Measurements from ENCODE around the gene TAF11.

The TAF11 gene

GRCh38 chr6:34836451-34836850, 51.4 kb downstream of the TAF11 start:
- H3K9ac ChIP-seq (ENCODE audit: low read depth, low read length, poor library complexity, severe bottlenecking) = no peak overlapping the region
- H3K4me2 ChIP-seq (ENCODE audit: low read depth, low read length, poor library complexity, severe bottlenecking) = no peak overlapping the region
- peaks cover 50% of the 10 kb centered on the region for H3K36me3 ChIP-seq (ENCODE audit: insufficient read depth, low read length)

GRCh38 chr6:34836008-34836407, 51.8 kb downstream of the TAF11 start:
- Histone ChIP-seq H3K4me1 (ENCODE audit: insufficient read depth, low read length, poor library complexity, severe bottlenecking) (no peaks in the 10 kb centered on the region), H3K9me2 (replicated peaks; ENCODE audit: low read depth, low read length) (no peaks in the 10 kb centered on the region), H2AFZ (ENCODE audit: low read length) (no peak overlapping the region), H3K79me2 (ENCODE audit: insufficient read depth, low read length) (no peaks in the 10 kb centered on the region), H3K27me3 (ENCODE audit: insufficient read depth, low read length, poor library complexity, severe bottlenecking) (no peaks in the 10 kb centered on the region), H3K9me3 (ENCODE audit: insufficient read depth, low read depth, low read length) (no peaks in the 10 kb centered on the region), H3K4me2 (ENCODE audit: low read depth, low read length, poor library complexity, severe bottlenecking) (no peak overlapping the region), H3K4me3 (ENCODE audit: low read length, poor library complexity, severe bottlenecking) (no peak overlapping the region), H3K9ac (ENCODE audit: low read depth, low read length, poor library complexity, severe bottlenecking) (no peak overlapping the region), H3F3A (ENCODE audit: low read depth) (no peaks in the 10 kb centered on the region), H3K36me3 (ENCODE audit: insufficient read depth, low read length) (peaks cover 50% of the 10 kb centered on the region), H4K20me1 (ENCODE audit: insufficient read depth, low read length, poor library complexity, severe bottlenecking) (no peaks in the 10 kb centered on the region)
- TF ChIP-seq, protein P1, sequence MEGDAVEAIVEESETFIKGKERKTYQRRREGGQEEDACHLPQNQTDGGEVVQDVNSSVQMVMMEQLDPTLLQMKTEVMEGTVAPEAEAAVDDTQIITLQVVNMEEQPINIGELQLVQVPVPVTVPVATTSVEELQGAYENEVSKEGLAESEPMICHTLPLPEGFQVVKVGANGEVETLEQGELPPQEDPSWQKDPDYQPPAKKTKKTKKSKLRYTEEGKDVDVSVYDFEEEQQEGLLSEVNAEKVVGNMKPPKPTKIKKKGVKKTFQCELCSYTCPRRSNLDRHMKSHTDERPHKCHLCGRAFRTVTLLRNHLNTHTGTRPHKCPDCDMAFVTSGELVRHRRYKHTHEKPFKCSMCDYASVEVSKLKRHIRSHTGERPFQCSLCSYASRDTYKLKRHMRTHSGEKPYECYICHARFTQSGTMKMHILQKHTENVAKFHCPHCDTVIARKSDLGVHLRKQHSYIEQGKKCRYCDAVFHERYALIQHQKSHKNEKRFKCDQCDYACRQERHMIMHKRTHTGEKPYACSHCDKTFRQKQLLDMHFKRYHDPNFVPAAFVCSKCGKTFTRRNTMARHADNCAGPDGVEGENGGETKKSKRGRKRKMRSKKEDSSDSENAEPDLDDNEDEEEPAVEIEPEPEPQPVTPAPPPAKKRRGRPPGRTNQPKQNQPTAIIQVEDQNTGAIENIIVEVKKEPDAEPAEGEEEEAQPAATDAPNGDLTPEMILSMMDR (conservative IDR thresholded peaks at IDR 0.05; ENCODE audit: low read length) = no peak
- no peak for TF ChIP-seq EZH2phosphoT487 (IDR thresholded peaks at IDR 0.05; ENCODE audit: borderline replicate concordance)

More at GRCh38 chr6:34836451-34836850, 51.4 kb downstream of the TAF11 start:
- H3K79me2 ChIP-seq (ENCODE audit: insufficient read depth, low read length) = no peaks in the 10 kb centered on the region
- no peaks in the 10 kb centered on the region for H3K27me3 ChIP-seq (ENCODE audit: insufficient read depth, low read length, poor library complexity, severe bottlenecking)
- no peaks in the 10 kb centered on the region for H3F3A ChIP-seq (ENCODE audit: low read depth)
- no peaks in the 10 kb centered on the region for H3K9me3 ChIP-seq (ENCODE audit: insufficient read depth, low read depth, low read length)
- H3K4me1 ChIP-seq (ENCODE audit: insufficient read depth, low read length, poor library complexity, severe bottlenecking) = no peaks in the 10 kb centered on the region
- H3K4me3 ChIP-seq (ENCODE audit: low read length, poor library complexity, severe bottlenecking) = no peak overlapping the region
- no peaks in the 10 kb centered on the region for H4K20me1 ChIP-seq (ENCODE audit: insufficient read depth, low read length, poor library complexity, severe bottlenecking)
- TF ChIP-seq EZH2phosphoT487 (IDR thresholded peaks at IDR 0.05; ENCODE audit: borderline replicate concordance) = no peak
- TF ChIP-seq, protein P1 (conservative IDR thresholded peaks at IDR 0.05; ENCODE audit: low read length) = no peak
- H2AFZ ChIP-seq (ENCODE audit: low read length) = no peak overlapping the region
- no peaks in the 10 kb centered on the region for H3K9me2 ChIP-seq (replicated peaks; ENCODE audit: low read depth, low read length)

- Histone ChIP-seq H3K79me2 (ENCODE audit: insufficient read depth, low read length) (no peaks in the 10 kb centered on the region), H3K9ac (ENCODE audit: low read depth, low read length, poor library complexity, severe bottlenecking) (no peak overlapping the region), H3K4me2 (ENCODE audit: low read depth, low read length, poor library complexity, severe bottlenecking) (no peak overlapping the region), H3K4me1 (ENCODE audit: insufficient read depth, low read length, poor library complexity, severe bottlenecking) (no peaks in the 10 kb centered on the region), H3K27me3 (ENCODE audit: insufficient read depth, low read length, poor library complexity, severe bottlenecking) (no peaks in the 10 kb centered on the region), H2AFZ (ENCODE audit: low read length) (no peak overlapping the region), H4K20me1 (ENCODE audit: insufficient read depth, low read length, poor library complexity, severe bottlenecking) (no peaks in the 10 kb centered on the region), H3K9me3 (ENCODE audit: insufficient read depth, low read depth, low read length) (no peaks in the 10 kb centered on the region), H3K9me2 (replicated peaks; ENCODE audit: low read depth, low read length) (no peaks in the 10 kb centered on the region), H3F3A (ENCODE audit: low read depth) (no peaks in the 10 kb centered on the region), H3K4me3 (ENCODE audit: low read length, poor library complexity, severe bottlenecking) (no peak overlapping the region), H3K36me3 (ENCODE audit: insufficient read depth, low read length) (peaks cover 53% of the 10 kb centered on the region)
- TF ChIP-seq EZH2phosphoT487 (IDR thresholded peaks at IDR 0.05; ENCODE audit: borderline replicate concordance) = no peak
- TF ChIP-seq, protein P1 (conservative IDR thresholded peaks at IDR 0.05; ENCODE audit: low read length) = no peak
Observed at GRCh38 chr6:34834789-34835518, 52.9 kb downstream of the TAF11 start.
